Limb (tissue), 2 donors: ENCODE data around the gene ENHO.
A peak's percentile ranks its signal among the peaks of the same experiment; 100 is the strongest.
"Not testable (repeated sequence)": the region's sequence is repeated elsewhere in the genome, so short reads cannot be mapped to it uniquely, and the experiment has no call there.

ENCODE experiments used
- DNase-seq, 2 donors: peaks; one replicate each; pipeline ENCODE4 v3.0.0-alpha.2; 2016; ENCODE audit errors: extremely low spot score in 2 of 2

ENHO gene

DNA sequence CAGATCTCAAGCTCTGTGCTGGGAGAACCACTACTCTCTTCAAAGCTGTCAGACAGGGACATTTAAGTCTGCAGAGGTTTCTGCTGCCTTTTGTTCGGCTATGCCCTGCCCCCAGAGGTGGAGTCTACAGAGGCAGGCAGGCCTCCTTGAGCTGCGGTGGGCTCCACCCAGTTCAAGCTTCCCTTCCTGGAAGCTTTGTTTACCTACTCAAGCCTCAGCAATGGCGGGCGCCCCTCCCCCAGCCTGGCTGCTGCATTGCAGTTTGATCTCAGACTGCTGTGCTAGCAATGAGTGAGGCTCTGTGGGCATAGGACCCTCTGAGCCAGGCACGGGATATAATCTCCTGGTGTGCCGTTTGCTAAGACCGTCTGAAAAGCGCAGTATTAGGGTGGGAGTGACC is 9.3 kb upstream of the ENHO start:
- DNase-seq = not testable (repeated sequence)

DNA sequence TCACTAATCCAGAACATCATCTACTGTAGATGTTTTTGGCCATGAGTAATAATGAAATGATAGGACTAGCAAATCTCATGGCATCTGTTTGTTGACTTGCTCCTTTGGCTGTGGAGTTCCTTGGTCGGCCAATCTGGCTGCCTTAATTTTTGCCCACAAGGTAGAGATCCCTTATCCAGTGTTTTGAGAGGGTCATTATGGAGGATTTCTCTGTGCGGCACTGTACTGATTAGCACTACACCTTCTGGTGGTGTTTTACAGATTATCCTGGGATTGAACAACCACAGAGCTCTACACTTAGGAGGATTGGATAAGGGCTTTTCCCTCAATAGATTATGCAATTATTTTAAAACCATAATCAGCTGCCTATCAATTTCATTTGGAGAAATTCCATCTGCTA is 3.2 kb upstream of the ENHO start:
- no peak for DNase-seq

DNA sequence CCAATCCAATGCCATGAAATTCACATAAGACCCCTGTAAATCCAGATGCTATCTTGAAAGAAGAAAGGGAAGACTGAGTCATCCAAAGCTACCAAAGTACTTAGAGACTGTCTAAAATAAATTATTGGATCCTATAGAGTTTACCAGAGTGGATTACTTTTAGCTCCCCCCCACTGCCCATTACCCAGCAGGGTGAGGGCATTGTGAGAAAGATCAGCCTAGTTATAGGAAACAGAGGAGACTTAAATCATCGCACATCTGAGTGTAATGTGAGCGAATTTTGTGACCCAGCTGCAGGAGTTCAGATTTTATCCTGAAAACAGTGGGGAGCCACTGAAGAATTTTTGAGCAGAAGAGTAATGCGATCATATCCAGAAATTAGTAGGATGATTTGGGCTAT is 1.6 kb upstream of the ENHO start:
- no peak for DNase-seq

GRCh38 chr9:34522091-34522887 is 501 bp downstream of the ENHO start:
- DNase-seq = no peak

DNA sequence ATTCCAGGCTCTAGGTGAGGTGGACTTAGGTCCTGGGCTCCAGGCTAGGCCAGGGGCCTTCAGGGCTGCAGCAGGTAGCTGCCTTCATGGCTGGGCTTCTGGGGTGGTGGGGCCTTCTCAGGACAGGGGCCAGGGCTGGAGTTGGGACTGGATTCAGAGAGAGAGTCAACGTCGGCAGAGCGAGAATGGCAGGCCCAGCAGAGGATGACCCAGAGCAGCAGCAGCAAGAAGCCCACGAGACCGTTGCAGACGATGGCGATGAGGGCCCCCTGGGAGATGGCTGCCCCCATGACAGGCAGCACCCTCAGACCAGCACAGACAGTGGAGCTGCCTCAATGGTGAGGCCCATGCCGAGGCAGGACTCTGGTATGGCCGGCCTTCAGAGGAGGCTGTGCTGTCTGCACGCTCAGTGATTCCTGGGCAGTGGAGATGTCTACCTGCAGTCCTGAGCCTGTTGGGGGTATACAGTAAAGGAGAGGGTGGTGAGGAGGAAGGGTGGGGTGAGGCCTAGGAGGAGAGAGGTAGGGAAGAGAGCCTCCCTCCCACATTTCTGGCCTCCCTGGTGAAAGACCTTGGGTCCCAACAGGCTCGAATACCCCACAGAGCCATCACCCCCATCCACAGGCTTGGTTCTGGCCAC is 1.3 kb downstream of the ENHO start:
- DNase-seq = no peak

GRCh38 chr9:34520505-34521385 is 2.0 kb downstream of the ENHO start:
- no peak for DNase-seq

GRCh38 chr9:34520096-34520495 is 2.7 kb downstream of the ENHO start:
- no peak for DNase-seq

DNA sequence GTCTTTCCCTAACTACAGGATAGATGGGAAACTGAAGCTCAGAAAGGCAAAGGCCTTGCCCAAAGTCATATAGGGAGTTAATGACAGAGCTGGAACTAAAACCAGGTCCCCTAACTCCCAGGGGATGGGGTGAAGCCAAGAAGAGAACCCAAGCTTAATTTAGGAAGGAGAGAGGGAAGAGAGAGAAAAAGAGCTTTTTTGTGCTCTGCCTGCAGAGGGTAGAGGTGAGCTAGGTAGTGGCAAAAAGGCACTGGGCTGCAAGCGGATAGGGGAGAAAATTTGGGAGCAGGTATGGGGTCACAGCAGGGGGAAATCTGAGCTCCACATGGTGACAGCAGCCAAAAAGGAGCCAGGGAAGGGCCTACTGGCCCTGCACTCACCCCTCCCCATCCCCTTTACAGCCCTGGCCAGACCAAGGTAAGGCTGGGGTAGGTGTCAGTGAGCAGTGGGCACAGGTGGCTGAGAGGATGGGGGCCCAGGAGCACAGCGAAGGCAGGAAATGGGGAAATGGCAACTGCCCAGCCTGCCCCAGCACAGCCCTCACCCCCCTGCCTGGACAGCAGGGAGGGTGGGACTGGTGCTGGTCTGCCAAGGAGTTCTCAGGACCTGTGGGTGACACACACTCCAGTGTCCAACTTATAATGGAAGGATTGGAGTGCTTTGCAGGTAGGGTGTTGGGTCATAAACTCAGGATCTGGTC is 3.3 kb downstream of the ENHO start:
- DNase-seq = no peak

DNA sequence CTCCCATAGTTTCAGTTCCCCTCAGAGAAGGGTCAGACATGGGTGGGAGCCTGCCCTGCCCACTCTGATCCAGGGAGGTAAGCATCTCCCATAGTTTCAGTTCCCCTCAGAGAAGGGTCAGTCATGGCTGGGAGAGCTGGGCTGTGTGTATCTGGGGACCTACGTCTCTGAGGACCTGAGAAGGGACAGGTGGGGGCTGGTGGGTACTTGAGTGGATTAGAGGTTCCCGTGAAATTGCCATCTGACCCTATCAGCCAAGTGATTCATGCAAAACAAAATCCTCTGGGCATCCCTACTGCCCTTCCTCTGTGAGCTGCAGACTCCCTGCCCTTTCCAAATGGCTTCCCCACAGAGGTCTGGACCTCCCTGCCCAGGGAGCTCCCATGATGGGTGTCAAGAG is 3.9 kb downstream of the ENHO start:
- DNase-seq = no peak

DNA sequence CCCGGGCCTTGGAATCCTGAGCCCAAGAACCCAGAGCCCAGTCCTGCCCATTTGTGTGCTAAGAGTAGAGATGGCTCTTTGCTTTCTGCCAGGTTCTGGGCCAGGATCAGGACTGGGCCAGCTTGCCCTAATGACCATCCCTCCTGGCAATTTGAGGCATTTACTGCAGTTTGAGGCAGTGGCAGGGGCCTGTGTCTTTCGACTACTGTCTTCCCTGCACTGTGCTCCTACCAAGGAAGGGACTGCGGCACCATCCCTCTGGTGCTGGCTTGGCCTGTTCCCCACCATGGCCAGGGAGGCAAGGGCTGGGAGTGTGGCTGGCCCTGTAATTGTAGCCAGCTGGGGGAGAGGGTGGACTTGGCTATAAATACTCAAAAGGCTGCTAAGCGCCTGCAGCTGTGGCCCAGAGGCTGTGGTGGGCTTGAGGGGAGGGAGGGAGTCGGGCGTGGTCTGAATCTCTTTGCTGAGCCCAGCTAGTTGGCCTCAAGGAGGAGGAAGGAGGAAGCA is 4.6 kb downstream of the ENHO start:
- DNase-seq = peak; percentile 42 to 56

- DNase-seq = no peak
These were observed 5.6 kb downstream of the ENHO start for GRCh38 chr9:34517185-34517584.

DNA sequence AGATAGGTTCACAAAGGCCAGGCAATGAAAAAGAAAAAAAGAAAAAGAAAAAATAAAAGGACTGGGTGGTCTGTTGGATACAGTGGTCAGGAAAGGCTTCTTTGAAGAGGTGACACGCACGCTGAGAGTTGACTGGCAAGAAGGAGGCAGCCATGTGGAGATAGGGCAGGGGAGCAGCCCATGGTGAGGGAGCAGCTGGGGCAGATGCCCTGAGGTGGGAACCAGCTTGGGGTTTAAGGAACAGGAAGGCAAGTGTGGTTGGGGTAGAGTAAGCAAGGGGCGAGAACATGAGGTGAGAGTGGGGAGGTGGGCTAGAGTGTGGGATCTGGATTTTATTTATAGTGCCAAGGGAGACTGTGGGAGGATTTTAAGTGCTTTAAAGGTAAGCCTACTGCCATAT is 6.8 kb downstream of the ENHO start:
- no peak for DNase-seq

DNA sequence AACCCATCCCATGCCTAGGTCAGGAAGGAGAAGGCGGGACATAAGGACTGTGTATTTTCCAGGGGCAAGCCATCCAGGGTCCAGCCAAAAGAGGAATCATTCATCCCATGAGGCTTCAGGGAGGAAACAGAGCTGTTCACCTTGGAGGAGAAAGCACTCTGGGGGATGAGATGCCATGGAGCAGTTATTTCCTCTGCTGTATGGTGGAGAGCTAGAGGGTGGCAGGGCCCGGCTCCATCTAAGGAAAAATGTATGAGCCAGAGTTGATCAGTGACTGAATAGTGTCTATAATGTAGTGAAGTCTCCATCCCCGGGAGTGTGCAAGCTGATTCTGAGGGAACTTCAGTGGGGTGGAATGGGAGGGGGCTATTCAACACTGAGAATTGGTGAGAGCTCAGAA is 8.0 kb downstream of the ENHO start:
- DNase-seq = no peak

GRCh38 chr9:34514401-34514800 is 8.4 kb downstream of the ENHO start:
- no peak for DNase-seq

DNA sequence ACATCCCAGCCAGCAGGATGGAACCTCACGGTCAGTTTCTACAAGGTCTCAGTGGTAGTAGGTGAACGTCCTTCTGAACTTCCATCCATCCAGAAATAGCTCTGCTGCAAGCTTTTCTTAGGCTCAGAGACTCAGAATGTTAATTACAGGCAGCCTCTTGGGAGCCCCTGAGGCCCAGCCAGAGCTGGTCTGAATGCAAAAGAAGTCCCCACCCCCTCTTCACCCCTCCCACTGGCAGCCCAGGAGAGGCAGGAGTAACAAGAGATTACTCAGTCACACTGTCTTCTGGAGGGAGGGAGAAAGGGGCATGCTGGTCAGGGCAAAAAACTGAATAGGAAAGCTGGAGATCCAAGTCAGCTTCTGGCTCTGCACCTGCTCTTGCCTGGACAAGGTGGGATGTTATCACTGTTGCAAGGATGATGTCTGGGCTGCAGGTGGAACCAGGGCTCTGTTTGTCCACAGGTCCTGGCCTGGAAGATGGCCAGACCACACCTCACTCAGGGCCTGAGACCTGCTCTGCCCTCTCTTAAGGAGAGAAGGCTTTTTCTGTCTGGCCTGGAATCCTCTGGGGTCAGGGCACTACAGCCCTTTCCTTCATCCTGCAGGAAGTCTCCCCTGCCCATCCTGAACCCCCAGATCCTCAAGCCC is 9.1 kb downstream of the ENHO start:
- DNase-seq = no peak

DNA sequence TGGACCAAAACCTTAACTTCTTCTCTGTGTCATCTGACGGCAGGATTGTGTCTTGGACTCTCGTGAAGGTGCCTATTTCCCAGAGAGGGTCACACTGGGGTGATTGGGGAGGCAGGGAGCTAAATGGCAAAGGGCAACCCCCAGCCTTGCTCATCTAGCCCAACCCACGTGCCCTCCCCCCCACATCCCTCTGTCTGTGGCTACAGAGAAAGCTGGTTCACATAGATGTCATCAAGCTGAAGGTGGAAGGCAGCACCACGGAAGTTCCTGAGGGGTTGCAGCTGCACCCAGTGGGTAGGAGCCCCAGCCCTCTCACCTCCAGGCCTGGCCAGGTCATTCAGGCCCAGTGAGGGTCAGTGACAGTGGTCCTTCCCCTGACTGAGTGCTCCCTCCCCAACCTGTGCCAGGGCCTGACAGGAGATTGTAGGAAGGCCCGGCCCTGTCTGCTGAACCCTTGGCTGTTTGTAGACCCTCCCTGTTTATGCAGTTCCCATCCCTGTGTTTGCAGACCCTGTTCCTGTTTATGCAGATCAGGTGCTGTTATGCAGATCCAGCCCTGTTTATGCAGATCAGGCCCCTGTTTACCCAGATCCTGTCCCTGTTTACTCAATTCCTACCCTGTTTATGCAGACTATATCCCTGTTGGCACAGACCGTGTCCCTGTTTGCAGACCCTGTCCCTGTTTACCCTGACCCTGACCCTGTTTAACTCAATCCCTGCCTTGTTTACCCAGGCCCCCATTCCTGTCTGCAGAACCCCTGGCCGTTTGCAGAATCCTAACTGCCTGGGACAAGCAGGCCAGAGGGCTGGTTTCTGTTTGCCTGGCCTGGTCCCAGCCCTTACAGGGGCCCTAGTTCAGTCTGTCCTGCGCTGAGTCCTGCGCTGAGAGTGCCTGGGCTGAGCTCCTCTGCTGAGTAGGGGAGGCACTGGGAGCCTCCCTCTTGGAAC is 10.4 kb downstream of the ENHO start:
- DNase-seq = no peak

GRCh38 chr9:34510497-34511468 is 12.0 kb downstream of the ENHO start:
- DNase-seq = peak; percentile 10 to 61

GRCh38 chr9:34508951-34509350 is 13.8 kb downstream of the ENHO start:
- DNase-seq = no peak

- DNase-seq = no peak
These were observed 14.3 kb downstream of the ENHO start for GRCh38 chr9:34508463-34508862.
